ENCODE measurements around the gene GPM6B. TPM values are rescaled to one million over a fixed set of nuclear protein-coding genes. Genes with fewer than 3 reads are reported as not detected.

Gene GPM6B
- total and polyA plus RNA-seq, 8 donors = 0.29 to 67.9 (median 8.3) TPM

DNA sequence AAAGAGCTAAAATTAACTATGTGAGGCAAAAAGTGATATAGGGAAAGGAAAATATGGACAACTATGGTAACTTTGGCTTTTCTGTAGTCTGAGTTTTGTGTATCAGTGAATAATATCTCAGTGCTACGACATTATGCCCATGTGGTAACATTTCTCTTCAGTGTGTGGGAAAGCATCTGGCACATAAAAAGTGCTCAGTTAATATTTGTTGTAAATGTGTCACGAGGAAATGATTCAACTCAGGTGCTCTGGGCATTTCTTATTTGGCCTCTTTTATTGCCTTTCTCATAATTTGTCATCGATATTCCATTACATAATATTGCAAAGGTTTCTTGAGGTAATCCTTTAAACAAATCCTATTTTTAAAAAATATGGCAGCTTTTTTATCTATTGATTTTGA is 64.8 kb downstream of the GPM6B start:
- H3K4me3 ChIP-seq = no peak overlapping the region
- H3K9me3 ChIP-seq = no peaks in the 10 kb centered on the region
- peaks cover 0 to 82% (median 43%) of the 10 kb centered on the region in 4 donors for H3K36me3 ChIP-seq
- TF ChIP-seq POLR2A (IDR thresholded peaks at IDR 0.05) (no peak), POLR2AphosphoS5 (IDR thresholded peaks at IDR 0.05) (no peak), EP300 (IDR thresholded peaks at IDR 0.05) (no peak)
- TF ChIP-seq, protein P1, sequence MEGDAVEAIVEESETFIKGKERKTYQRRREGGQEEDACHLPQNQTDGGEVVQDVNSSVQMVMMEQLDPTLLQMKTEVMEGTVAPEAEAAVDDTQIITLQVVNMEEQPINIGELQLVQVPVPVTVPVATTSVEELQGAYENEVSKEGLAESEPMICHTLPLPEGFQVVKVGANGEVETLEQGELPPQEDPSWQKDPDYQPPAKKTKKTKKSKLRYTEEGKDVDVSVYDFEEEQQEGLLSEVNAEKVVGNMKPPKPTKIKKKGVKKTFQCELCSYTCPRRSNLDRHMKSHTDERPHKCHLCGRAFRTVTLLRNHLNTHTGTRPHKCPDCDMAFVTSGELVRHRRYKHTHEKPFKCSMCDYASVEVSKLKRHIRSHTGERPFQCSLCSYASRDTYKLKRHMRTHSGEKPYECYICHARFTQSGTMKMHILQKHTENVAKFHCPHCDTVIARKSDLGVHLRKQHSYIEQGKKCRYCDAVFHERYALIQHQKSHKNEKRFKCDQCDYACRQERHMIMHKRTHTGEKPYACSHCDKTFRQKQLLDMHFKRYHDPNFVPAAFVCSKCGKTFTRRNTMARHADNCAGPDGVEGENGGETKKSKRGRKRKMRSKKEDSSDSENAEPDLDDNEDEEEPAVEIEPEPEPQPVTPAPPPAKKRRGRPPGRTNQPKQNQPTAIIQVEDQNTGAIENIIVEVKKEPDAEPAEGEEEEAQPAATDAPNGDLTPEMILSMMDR (IDR thresholded peaks at IDR 0.05) = no peak
- 51 to 80% (median 70%) methylated on average over 3 of the region's 3 CpGs for WGBS, 5 donors
- H3K27ac ChIP-seq = no peak overlapping the region
- peaks cover 0 to 28% (median 2%) of the 10 kb centered on the region in 4 donors for H3K4me1 ChIP-seq
- DNase-seq = no peak
- intact Hi-C loops (cut with DNase I; ENCODE audit: low total_unique reads) = no loop called here
- H3K27me3 ChIP-seq = no peaks in the 10 kb centered on the region

DNA sequence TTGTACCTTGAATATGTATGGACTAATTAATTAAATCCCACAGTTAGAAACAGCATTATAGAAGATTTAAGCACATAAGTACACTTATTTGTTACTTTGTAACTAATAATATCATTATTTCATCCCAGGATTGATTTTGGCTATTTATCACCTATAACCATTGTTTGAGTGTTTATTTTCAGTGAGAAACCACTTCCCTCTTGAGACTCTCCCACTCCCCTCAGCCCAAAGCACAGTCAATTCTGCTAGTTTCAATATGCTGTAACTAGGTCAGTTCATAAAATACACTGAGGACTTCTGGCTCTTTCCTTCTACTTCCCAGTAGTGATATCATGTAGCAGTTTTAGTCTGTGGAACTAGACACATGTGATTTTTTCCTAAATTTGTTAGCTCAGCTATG is 66.1 kb downstream of the GPM6B start:
- no peaks in the 10 kb centered on the region for H3K27me3 ChIP-seq
- no peak for DNase-seq
- H3K4me1 ChIP-seq = peaks cover 0 to 28% (median 2%) of the 10 kb centered on the region in 4 donors
- intact Hi-C loops (cut with DNase I; ENCODE audit: low total_unique reads) = no loop called here
- no peak overlapping the region for H3K27ac ChIP-seq
- H3K36me3 ChIP-seq = peaks cover 0 to 87% (median 41%) of the 10 kb centered on the region in 4 donors
- H3K4me3 ChIP-seq = no peak overlapping the region
- TF ChIP-seq POLR2AphosphoS5 (IDR thresholded peaks at IDR 0.05) (no peak), EP300 (IDR thresholded peaks at IDR 0.05) (no peak), POLR2A (IDR thresholded peaks at IDR 0.05) (no peak)
- TF ChIP-seq, protein P1 (IDR thresholded peaks at IDR 0.05) = no peak
- no peaks in the 10 kb centered on the region for H3K9me3 ChIP-seq

DNA sequence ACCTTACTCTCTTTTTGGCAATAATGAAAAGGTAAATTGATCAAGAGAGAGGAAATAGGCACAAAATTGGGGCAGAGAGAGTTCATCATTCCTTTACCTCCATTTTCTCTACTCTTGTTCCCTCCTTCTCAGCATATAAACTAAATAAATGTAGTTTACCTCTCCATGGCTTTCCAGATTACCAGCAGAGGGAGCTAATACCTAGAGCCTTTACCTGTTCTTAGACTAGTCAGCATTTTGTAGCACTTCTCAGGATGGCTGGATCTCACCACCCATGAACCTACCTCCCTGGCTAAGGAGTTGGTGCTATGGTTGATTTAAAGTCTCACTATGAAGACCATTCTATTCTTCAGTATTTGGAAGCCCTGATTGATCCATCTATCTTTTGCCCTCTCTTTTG is 66.7 kb downstream of the GPM6B start:
- H3K4me3 ChIP-seq = no peak overlapping the region
- peak in 1 of 2 donors; percentile 64 for DNase-seq
- H3K27me3 ChIP-seq = no peaks in the 10 kb centered on the region
- H3K27ac ChIP-seq = no peak overlapping the region
- no peaks in the 10 kb centered on the region for H3K9me3 ChIP-seq
- TF ChIP-seq, protein P1 (IDR thresholded peaks at IDR 0.05) = peak in 5 of 7 experiments; percentile 16 to 56 (median 41)
- TF ChIP-seq EP300 (IDR thresholded peaks at IDR 0.05) = no peak
- H3K36me3 ChIP-seq = peaks cover 0 to 90% (median 46%) of the 10 kb centered on the region in 4 donors
- H3K4me1 ChIP-seq = peaks cover 0 to 28% (median under 1%) of the 10 kb centered on the region in 4 donors
- intact Hi-C loops (cut with DNase I; ENCODE audit: low total_unique reads) = no loop called here

DNA sequence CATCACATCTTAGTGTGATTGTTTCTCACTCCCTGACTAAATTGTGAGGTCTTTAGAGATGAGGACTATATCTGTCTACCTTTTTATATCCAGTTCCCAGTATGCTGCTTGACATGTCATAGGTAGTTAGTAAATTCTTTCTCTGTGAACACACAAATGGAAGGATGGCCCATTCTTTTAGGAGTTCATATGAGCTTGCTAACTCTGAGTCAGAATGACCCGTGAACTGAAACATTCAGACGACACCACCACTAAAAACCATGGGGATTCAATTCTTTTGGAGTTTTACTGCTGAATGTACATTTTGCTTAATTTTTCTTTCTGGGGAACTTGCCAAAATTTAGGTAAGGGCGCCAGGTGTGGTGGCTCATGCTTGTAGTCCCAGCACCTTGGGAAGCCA is 68.4 kb downstream of the GPM6B start:
- Histone ChIP-seq H3K4me1 (peaks cover 0 to 28% (median 0%) of the 10 kb centered on the region in 4 donors), H3K27me3 (no peaks in the 10 kb centered on the region), H3K9me3 (no peaks in the 10 kb centered on the region), H3K27ac (no peak overlapping the region), H3K36me3 (peaks cover 0 to 82% (median 50%) of the 10 kb centered on the region in 4 donors), H3K4me3 (no peak overlapping the region)
- 87 to 100% (median 91%) methylated on average over 3 of the region's 3 CpGs for WGBS, 5 donors
- intact Hi-C loops (cut with DNase I; ENCODE audit: low total_unique reads) = no loop called here
- DNase-seq = no peak
- TF ChIP-seq, protein P1 (IDR thresholded peaks at IDR 0.05) = no peak
- no peak for TF ChIP-seq EP300 (IDR thresholded peaks at IDR 0.05)
- TF ChIP-seq POLR2AphosphoS5 (IDR thresholded peaks at IDR 0.05) = no peak
- no peak for TF ChIP-seq POLR2A (IDR thresholded peaks at IDR 0.05)

All from stomach (tissue), 9 donors.